Measurements from ENCODE around the gene KIF1B.

DNA sequence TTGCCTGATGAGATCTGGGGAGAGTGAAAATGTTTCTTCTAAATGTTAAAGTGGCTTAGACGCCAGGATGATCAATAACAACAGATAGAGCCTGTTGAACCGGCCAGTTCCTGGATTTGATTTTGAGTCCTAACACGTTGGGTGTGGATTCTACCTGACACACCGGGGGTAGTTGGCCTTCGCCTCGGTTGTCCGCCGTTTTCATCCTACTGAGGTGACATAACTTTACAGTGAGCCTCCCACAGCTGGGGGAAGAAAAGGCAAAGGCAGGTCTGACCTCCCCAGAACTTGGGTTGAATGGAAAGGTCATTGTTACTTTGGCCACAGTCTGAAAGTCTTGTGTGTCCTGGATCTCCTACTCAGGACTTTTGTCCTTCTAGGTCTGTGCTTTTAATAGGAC is 189.6 kb downstream of the KIF1B start:
- TF ChIP-seq POLR2A (IDR thresholded peaks at IDR 0.05; ENCODE audit: low read depth, low read length) = no peak
- TF ChIP-seq SPI1 (IDR thresholded peaks at IDR 0.05; ENCODE audit: low read depth, low read length) = no peak
